Measurements from ENCODE around the gene SSBP3.

- TF ChIP-seq CTCF (IDR thresholded peaks at IDR 0.05) (no peak), POLR2A (IDR thresholded peaks at IDR 0.05) (no peak)
These were observed 160.0 kb downstream of the SSBP3 start for GRCh38 chr1:54246116-54246721.
